Measurements from ENCODE around the gene HAPLN1. TPM values are rescaled to one million over a fixed set of nuclear protein-coding genes. Genes with fewer than 3 reads are reported as not detected.
"Not testable (repeated sequence)": the region's sequence is repeated elsewhere in the genome, so short reads cannot be mapped to it uniquely, and the experiment has no call there.

HAPLN1 gene
- 7.5 TPM for total RNA-seq (ENCODE audit: insufficient read depth, low replicate concordance)

GRCh38 chr5:83720836-83721537, at the start of gene HAPLN1:
TSS of gene HAPLN1 (minus strand) at chr5:83720855. CDS start at chr5:83673523, 47,332 bp downstream.
- DNase-seq (ENCODE audit: low spot score): peak; percentile 68

- DNase-seq (ENCODE audit: low spot score): no peak
Observed at GRCh38 chr5:83767409-83767992, 46.8 kb upstream of the HAPLN1 start.

- DNase-seq (ENCODE audit: low spot score): no peak
Observed at GRCh38 chr5:83764101-83764500, 43.4 kb upstream of the HAPLN1 start.

- DNase-seq (ENCODE audit: low spot score): no peak
Observed at GRCh38 chr5:83760579-83760978, 39.9 kb upstream of the HAPLN1 start.

- DNase-seq (ENCODE audit: low spot score): no peak
Observed at GRCh38 chr5:83752700-83753099, 32.0 kb upstream of the HAPLN1 start.

GRCh38 chr5:83751201-83751600, 30.5 kb upstream of the HAPLN1 start:
- DNase-seq (ENCODE audit: low spot score): no peak

- DNase-seq (ENCODE audit: low spot score): peak; percentile 41
Observed at GRCh38 chr5:83750749-83751148, 30.1 kb upstream of the HAPLN1 start.

GRCh38 chr5:83745816-83746215, 25.2 kb upstream of the HAPLN1 start:
- no peak for DNase-seq (ENCODE audit: low spot score)

GRCh38 chr5:83744821-83745220, 24.2 kb upstream of the HAPLN1 start:
- peak; percentile 35 for DNase-seq (ENCODE audit: low spot score)

GRCh38 chr5:83742089-83742488, 21.4 kb upstream of the HAPLN1 start:
- DNase-seq (ENCODE audit: low spot score): no peak

GRCh38 chr5:83741571-83741970, 20.9 kb upstream of the HAPLN1 start:
- DNase-seq (ENCODE audit: low spot score): no peak

GRCh38 chr5:83740741-83741140, 20.1 kb upstream of the HAPLN1 start:
- DNase-seq (ENCODE audit: low spot score): no peak

GRCh38 chr5:83736169-83736568, 15.5 kb upstream of the HAPLN1 start:
- DNase-seq (ENCODE audit: low spot score): not testable (repeated sequence)

GRCh38 chr5:83735058-83735457, 14.4 kb upstream of the HAPLN1 start:
- DNase-seq (ENCODE audit: low spot score): not testable (repeated sequence)

- no peak for DNase-seq (ENCODE audit: low spot score)
Observed at GRCh38 chr5:83731638-83732037, 11.0 kb upstream of the HAPLN1 start.

GRCh38 chr5:83729362-83729761, 8.7 kb upstream of the HAPLN1 start:
- DNase-seq (ENCODE audit: low spot score): no peak

GRCh38 chr5:83726912-83727311, 6.3 kb upstream of the HAPLN1 start:
- DNase-seq (ENCODE audit: low spot score): no peak

- no peak for DNase-seq (ENCODE audit: low spot score)
Observed at GRCh38 chr5:83724935-83725334, 4.3 kb upstream of the HAPLN1 start.

- peak; percentile 32 for DNase-seq (ENCODE audit: low spot score)
Observed at GRCh38 chr5:83724001-83724400, 3.3 kb upstream of the HAPLN1 start.

GRCh38 chr5:83723031-83723430, 2.4 kb upstream of the HAPLN1 start:
- DNase-seq (ENCODE audit: low spot score): no peak

- DNase-seq (ENCODE audit: low spot score): peak; percentile 85
Observed at GRCh38 chr5:83721953-83722901, 1.6 kb upstream of the HAPLN1 start.

GRCh38 chr5:83718936-83719495, 1.6 kb downstream of the HAPLN1 start:
- peak; percentile 20 for DNase-seq (ENCODE audit: low spot score)
